ENCODE results near the gene CPHXL2.

- no peak for TF ChIP-seq CTCF (conservative IDR thresholded peaks at IDR 0.05; ENCODE audit: low read depth in 2 of 2)
- no peak for TF ChIP-seq POLR2AphosphoS5 (IDR thresholded peaks at IDR 0.05; ENCODE audit: low read depth)
- TF ChIP-seq REST (IDR thresholded peaks at IDR 0.05; ENCODE audit: unreplicated experiment) = no peak
- no peak for TF ChIP-seq EZH2 (IDR thresholded peaks at IDR 0.05; ENCODE audit: low read depth, unreplicated experiment)
- no peak for TF ChIP-seq STAT1 (IDR thresholded peaks at IDR 0.05; ENCODE audit: unreplicated experiment)
These were observed 56.3 kb downstream of the CPHXL2 start for GRCh38 chr16:75620326-75621169.

Data from GM23338 (cell line).